Activated gamma-delta T cell treated with Interleukin-2 at 50 U/mL for 16 hours (primary cell): ENCODE results near the gene IGFL2.
"Not testable (repeated sequence)": the region's sequence is repeated elsewhere in the genome, so short reads cannot be mapped to it uniquely, and the experiment has no call there.

Experiments used
- DNase-seq: peaks from one replicate; pipeline ENCODE4 v3.0.0-alpha.2; 2020

IGFL2 gene

DNA sequence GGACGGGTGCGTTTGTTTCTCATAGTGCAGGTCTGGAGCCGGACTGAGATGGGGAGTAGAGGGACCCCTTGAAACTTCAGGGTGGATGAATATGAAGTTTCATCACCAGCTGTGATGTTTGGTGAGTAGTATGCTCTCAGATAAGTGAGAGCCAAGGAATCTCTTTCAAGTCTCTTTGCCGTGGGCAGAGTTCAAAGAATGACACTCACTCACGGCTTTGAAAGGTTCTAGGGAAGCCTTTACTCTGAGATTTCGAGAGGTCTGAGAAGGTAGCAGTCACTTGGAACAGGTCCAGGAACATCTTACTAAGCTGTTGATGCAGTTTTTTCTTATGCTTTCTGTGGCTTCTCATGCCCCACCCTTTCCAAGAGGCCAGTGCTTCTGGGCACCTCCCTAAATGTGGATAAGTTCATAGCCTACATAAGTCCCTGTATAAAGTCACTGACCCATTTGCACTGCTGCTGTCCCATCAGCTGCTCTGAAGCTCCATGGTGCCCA, at the start of gene IGFL2:
Gene IGFL2 (plus strand): TSS at position 448 of the 498 bp plus-strand sequence. CDS start 41 bp downstream, at position 489.
- DNase-seq, result no peak

- no peak for DNase-seq
These were observed 47.7 kb upstream of the IGFL2 start for GRCh38 chr19:46100344-46100743.

DNA sequence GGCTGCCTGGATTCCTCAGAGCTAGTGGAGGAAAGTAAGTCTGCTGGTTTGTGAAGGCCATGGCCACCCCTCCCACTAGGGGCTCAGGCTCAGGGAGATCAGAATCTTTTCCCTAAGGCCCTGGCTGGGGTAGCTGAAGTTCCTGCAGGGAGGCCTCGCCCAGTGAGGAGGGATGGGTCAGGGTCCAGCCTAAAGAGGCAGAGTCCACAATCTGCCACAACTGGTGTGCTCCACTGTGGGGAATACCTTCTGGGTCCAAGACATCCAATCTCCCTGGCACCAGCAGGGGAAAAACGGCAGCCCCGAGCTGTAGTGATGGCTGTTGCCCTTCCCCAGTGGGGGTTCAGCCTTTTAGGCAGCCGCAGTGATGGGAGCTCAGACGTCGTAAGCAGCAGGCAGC, 46.7 kb upstream of the IGFL2 start:
- no peak for DNase-seq

GRCh38 chr19:46102333-46102732, 45.7 kb upstream of the IGFL2 start:
- DNase-seq, result not testable (repeated sequence)

- no peak for DNase-seq
These were observed 40.7 kb upstream of the IGFL2 start for GRCh38 chr19:46107371-46107770.

DNA sequence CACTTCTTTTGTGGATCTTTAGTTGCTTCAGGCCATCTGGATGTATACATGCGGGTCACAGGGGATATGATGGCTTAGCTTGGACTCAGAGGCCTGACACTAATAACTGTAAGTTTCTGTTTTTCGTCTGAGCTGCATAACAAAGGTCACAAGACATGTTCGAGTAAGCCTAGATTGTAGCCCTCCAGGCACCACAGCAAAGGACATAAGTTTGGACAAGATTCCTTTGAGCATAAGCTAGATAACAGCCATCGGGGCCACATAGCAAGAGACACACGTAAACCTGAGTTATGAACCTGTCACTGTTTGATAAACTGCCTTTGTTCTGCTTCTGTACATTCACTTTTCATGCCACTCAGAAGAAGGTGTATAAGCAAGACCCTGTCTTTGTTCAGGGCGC, 38.2 kb upstream of the IGFL2 start:
- DNase-seq, result no peak

- no peak for DNase-seq
These were observed 36.7 kb upstream of the IGFL2 start for GRCh38 chr19:46111376-46111775.

DNA sequence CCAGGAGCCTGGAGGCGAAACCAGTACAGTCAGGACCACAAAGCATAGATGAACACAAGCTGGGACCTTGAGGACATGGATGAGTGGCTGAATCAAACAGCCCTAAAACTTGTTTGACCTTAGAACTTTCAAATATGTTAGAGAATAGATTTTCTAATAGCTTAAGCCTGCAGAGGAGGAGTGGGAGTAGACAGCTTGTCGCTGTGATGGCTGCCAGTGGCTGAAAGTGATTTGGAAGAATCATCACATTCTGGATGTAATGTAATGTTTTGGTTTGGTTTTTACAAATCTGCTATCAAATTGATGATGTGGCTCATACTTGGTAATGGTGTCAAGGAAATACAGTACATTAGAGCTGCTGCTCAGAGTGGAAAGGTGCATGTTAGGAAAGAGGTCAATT, 35.5 kb upstream of the IGFL2 start:
- DNase-seq, result no peak

GRCh38 chr19:46113726-46114125, 34.3 kb upstream of the IGFL2 start:
- DNase-seq, result no peak

GRCh38 chr19:46115396-46116106, 32.5 kb upstream of the IGFL2 start:
- DNase-seq, result no peak

DNA sequence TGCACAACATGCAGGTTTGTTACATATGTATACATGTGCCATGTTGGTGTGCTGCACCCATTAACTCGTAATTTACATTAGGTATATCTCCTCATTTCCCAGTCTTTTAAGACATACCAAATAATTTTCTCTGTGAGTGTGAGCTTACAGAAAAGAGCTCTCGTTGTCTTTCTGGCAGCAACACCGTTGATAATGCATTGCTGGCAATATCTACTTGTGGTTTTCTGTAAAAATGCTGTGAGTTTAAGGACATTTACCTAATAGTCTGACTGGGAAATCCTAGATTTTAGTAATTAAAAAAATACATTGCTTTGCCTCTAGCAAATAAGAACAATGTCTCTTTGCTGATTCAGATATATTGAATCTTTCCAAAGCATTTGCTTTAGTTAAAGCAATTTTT, 31.9 kb upstream of the IGFL2 start:
- no peak for DNase-seq

- DNase-seq, result no peak
These were observed 29.9 kb upstream of the IGFL2 start for GRCh38 chr19:46118136-46118535.

- no peak for DNase-seq
These were observed 23.4 kb upstream of the IGFL2 start, which contains the start of gene IGFL3 for GRCh38 chr19:46124638-46125115. Gene IGFL3, minus strand, starts transcription at chr19:46124688. Its CDS starts 39 bp downstream, at chr19:46124649.

DNA sequence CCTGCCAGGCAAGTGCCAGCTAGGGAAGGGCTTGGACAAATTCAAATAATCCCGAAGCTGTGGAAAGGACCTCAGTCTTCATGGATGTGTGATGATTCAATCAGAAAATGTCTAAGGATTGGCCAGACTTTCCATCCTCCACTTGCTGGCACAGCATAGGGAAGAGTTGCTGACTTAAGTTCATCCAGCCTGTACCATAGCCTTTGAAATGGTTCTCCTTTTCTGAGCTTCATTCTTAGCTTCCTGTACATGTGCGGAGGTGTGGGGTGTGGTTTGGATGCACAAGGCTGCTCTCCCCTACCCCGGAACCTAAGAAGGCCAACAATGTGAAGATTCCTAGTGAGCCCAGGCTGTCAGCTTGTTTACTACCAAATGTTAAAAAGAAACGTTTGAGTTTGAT, 22.6 kb upstream of the IGFL2 start:
- no peak for DNase-seq

GRCh38 chr19:46126086-46126580, 21.9 kb upstream of the IGFL2 start:
- no peak for DNase-seq

GRCh38 chr19:46131485-46132143, 16.4 kb upstream of the IGFL2 start:
- no peak for DNase-seq

- no peak for DNase-seq
These were observed 15.4 kb upstream of the IGFL2 start for GRCh38 chr19:46132508-46133100.

- DNase-seq, result no peak
These were observed 14.9 kb upstream of the IGFL2 start for GRCh38 chr19:46133101-46133627.

DNA sequence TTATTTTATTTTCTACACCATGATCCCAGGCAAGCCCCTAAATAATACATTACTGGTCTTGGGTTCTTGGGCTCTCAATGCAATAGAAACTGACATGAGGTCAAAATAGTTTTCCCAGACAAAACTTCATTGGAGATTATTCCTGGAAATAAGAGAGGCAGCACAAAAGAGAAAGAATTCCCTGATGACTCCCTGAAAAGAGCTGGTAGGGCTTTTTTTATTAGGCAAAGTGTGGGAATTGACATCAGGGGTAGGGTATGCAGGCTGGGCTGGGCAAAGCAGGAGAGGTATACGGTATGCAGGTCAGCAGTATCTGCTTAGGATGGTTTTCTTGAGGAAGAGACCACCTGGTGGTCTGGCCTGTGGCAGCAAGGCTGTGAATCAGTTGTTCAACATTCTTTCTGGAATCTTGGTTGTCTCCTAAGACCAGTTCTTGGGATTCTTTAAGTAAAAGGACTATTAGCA, 14.2 kb upstream of the IGFL2 start:
- no peak for DNase-seq

DNA sequence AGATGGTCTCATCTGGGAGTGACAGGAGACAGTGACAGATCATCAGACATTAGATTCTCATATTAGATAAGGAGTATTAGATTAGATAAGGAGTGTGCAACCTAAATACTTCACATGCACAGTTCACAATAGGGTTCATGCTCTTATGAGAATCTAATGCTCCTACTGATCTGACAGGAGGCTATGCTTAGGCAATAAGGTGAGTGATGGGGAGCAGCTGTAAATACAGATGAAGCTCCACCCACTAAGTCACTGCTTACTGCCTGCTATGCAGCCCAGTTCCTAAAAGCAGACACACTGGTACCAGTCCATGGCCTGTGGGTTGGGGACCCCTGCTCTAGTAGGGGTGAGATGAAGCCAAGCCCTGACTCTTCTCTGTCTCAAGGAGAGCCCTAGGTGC, 13.5 kb upstream of the IGFL2 start:
- no peak for DNase-seq

- no peak for DNase-seq
These were observed 10.0 kb upstream of the IGFL2 start for GRCh38 chr19:46137915-46138473.

GRCh38 chr19:46141421-46141820, 6.6 kb upstream of the IGFL2 start:
- DNase-seq, result no peak

DNA sequence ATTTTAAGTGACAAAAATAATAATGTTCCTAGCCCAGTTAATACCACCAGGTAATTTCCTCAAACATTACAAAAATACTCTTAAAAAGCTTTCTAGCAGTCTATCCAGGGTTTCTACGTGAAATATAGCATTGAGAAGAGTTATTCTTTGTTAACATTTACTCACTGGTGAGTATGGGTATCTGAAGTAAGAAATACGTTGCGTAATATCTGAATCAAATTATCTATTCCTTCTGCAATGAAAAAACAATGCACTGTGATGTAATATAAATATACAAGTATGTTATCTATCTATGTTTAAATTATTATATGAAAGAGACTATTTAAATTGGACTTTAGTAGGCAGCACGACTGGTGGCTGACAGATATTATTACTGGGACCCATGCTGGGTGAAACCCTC, 5.7 kb upstream of the IGFL2 start:
- no peak for DNase-seq
